ENCODE data around the gene CENPO.
A peak's percentile ranks its signal among the peaks of the same experiment; 100 is the strongest.

The CENPO gene

GRCh38 chr2:24837996-24838513, 44.8 kb downstream of the CENPO start:
- DNase-seq (ENCODE audit: low spot score): no peak

- no peak for DNase-seq (ENCODE audit: low spot score)
These were observed 45.3 kb downstream of the CENPO start for GRCh38 chr2:24838541-24838940.

- no peak for DNase-seq (ENCODE audit: low spot score)
These were observed 46.5 kb downstream of the CENPO start for GRCh38 chr2:24839729-24840128.

GRCh38 chr2:24840164-24840869, 47.1 kb downstream of the CENPO start:
- no peak for DNase-seq (ENCODE audit: low spot score)

- no peak for DNase-seq (ENCODE audit: low spot score)
These were observed 48.0 kb downstream of the CENPO start for GRCh38 chr2:24840962-24841945.

- no peak for DNase-seq (ENCODE audit: low spot score)
These were observed 49.1 kb downstream of the CENPO start for GRCh38 chr2:24842081-24843050.

GRCh38 chr2:24843330-24843860, 50.2 kb downstream of the CENPO start:
- DNase-seq (ENCODE audit: low spot score): no peak

GRCh38 chr2:24844023-24844685, 50.9 kb downstream of the CENPO start:
- no peak for DNase-seq (ENCODE audit: low spot score)

- no peak for DNase-seq (ENCODE audit: low spot score)
These were observed 52.5 kb downstream of the CENPO start for GRCh38 chr2:24845691-24846090.

- DNase-seq (ENCODE audit: low spot score): no peak
These were observed 57.7 kb downstream of the CENPO start for GRCh38 chr2:24850944-24851343.

- DNase-seq (ENCODE audit: low spot score): no peak
These were observed 58.8 kb downstream of the CENPO start for GRCh38 chr2:24852026-24852425.

- no peak for DNase-seq (ENCODE audit: low spot score)
These were observed 59.3 kb downstream of the CENPO start for GRCh38 chr2:24852431-24853020.

GRCh38 chr2:24853046-24853445, 59.8 kb downstream of the CENPO start:
- DNase-seq (ENCODE audit: low spot score): no peak

GRCh38 chr2:24853996-24854395, 60.8 kb downstream of the CENPO start:
- no peak for DNase-seq (ENCODE audit: low spot score)

- DNase-seq (ENCODE audit: low spot score): no peak
These were observed 61.9 kb downstream of the CENPO start for GRCh38 chr2:24855022-24855622.

- DNase-seq (ENCODE audit: low spot score): peak; percentile 60
These were observed 62.5 kb downstream of the CENPO start for GRCh38 chr2:24855726-24856125.

- DNase-seq (ENCODE audit: low spot score): peak; percentile 47
These were observed 63.6 kb downstream of the CENPO start for GRCh38 chr2:24856791-24857211.

- no peak for DNase-seq (ENCODE audit: low spot score)
These were observed 64.5 kb downstream of the CENPO start for GRCh38 chr2:24857746-24858145.

GRCh38 chr2:24858996-24859395, 65.8 kb downstream of the CENPO start:
- no peak for DNase-seq (ENCODE audit: low spot score)

Measured in AG08395 (cell line).